Measurements from ENCODE around the gene DIO3.

Gene DIO3

GRCh38 chr14:101535232-101535631, 26.1 kb upstream of the DIO3 start:
- TF ChIP-seq TCF12 (IDR thresholded peaks at IDR 0.05; ENCODE audit: low read depth), result no peak
- no peak for TF ChIP-seq REST (IDR thresholded peaks at IDR 0.05; ENCODE audit: low read depth)
- TF ChIP-seq MAX (IDR thresholded peaks at IDR 0.05), result no peak
- TF ChIP-seq FOXM1 (IDR thresholded peaks at IDR 0.05; ENCODE audit: borderline replicate concordance, low read depth), result no peak
- TF ChIP-seq TAF1 (IDR thresholded peaks at IDR 0.05; ENCODE audit: low read depth), result no peak
- no peak for TF ChIP-seq ZBTB7A (IDR thresholded peaks at IDR 0.05; ENCODE audit: low read depth)
- no peak for TF ChIP-seq EP300 (IDR thresholded peaks at IDR 0.05; ENCODE audit: borderline replicate concordance)
- no peak for TF ChIP-seq NFIC (IDR thresholded peaks at IDR 0.05)
- TF ChIP-seq CREB1 (IDR thresholded peaks at IDR 0.05; ENCODE audit: low read depth), result no peak
- TF ChIP-seq EGR1 (IDR thresholded peaks at IDR 0.05), result no peak
- no peak for TF ChIP-seq TEAD4 (IDR thresholded peaks at IDR 0.05)
- no peak for TF ChIP-seq RAD21 (IDR thresholded peaks at IDR 0.05; ENCODE audit: low read depth)
- TF ChIP-seq YY1 (IDR thresholded peaks at IDR 0.05; ENCODE audit: low read depth), result no peak
- no peak for TF ChIP-seq USF1 (IDR thresholded peaks at IDR 0.05)

- TF ChIP-seq CREB1 (IDR thresholded peaks at IDR 0.05; ENCODE audit: low read depth), result no peak
- no peak for TF ChIP-seq USF1 (IDR thresholded peaks at IDR 0.05)
- TF ChIP-seq REST (IDR thresholded peaks at IDR 0.05; ENCODE audit: low read depth), result no peak
- no peak for TF ChIP-seq TAF1 (IDR thresholded peaks at IDR 0.05; ENCODE audit: low read depth)
- TF ChIP-seq EP300 (IDR thresholded peaks at IDR 0.05; ENCODE audit: borderline replicate concordance), result no peak
- TF ChIP-seq TEAD4 (IDR thresholded peaks at IDR 0.05), result no peak
- TF ChIP-seq RAD21 (IDR thresholded peaks at IDR 0.05; ENCODE audit: low read depth), result no peak
- TF ChIP-seq ZBTB7A (IDR thresholded peaks at IDR 0.05; ENCODE audit: low read depth), result no peak
These were observed 25.5 kb upstream of the DIO3 start for GRCh38 chr14:101535701-101536207.

- TF ChIP-seq USF1 (IDR thresholded peaks at IDR 0.05), result peak; percentile 35; the same call in 1 of the 2 replicates
- TF ChIP-seq NFIC (IDR thresholded peaks at IDR 0.05), result no peak
These were observed 24.0 kb upstream of the DIO3 start for GRCh38 chr14:101537286-101537685.

GRCh38 chr14:101538878-101539277, 22.4 kb upstream of the DIO3 start:
- TF ChIP-seq NFIC (IDR thresholded peaks at IDR 0.05), result no peak

GRCh38 chr14:101539880-101540279, 21.4 kb upstream of the DIO3 start:
- TF ChIP-seq FOXM1 (IDR thresholded peaks at IDR 0.05; ENCODE audit: borderline replicate concordance, low read depth), result no peak
- no peak for TF ChIP-seq MAX (IDR thresholded peaks at IDR 0.05)
- no peak for TF ChIP-seq EGR1 (IDR thresholded peaks at IDR 0.05)
- no peak for TF ChIP-seq TAF1 (IDR thresholded peaks at IDR 0.05; ENCODE audit: low read depth)
- TF ChIP-seq CEBPB (IDR thresholded peaks at IDR 0.05), result no peak
- TF ChIP-seq TCF12 (IDR thresholded peaks at IDR 0.05; ENCODE audit: low read depth), result no peak
- no peak for TF ChIP-seq USF1 (IDR thresholded peaks at IDR 0.05)
- TF ChIP-seq ZBTB7A (IDR thresholded peaks at IDR 0.05; ENCODE audit: low read depth), result no peak
- no peak for TF ChIP-seq REST (IDR thresholded peaks at IDR 0.05; ENCODE audit: low read depth)
- TF ChIP-seq CREB1 (IDR thresholded peaks at IDR 0.05; ENCODE audit: low read depth), result no peak
- TF ChIP-seq YY1 (IDR thresholded peaks at IDR 0.05; ENCODE audit: low read depth), result no peak
- no peak for TF ChIP-seq NFIC (IDR thresholded peaks at IDR 0.05)
- TF ChIP-seq EP300 (IDR thresholded peaks at IDR 0.05; ENCODE audit: borderline replicate concordance), result no peak
- TF ChIP-seq TEAD4 (IDR thresholded peaks at IDR 0.05), result no peak
- TF ChIP-seq RAD21 (IDR thresholded peaks at IDR 0.05; ENCODE audit: low read depth), result no peak
